Activated CD4-positive, alpha-beta memory T cell treated with anti-CD3 and anti-CD28 coated beads for 36 hours (primary cell): Measurements from ENCODE around the gene DCP1A. TPM values are rescaled to one million over a fixed set of nuclear protein-coding genes. Genes with fewer than 3 reads are reported as not detected.

Experiments used
- CTCF ChIA-PET: fragments of 350-600 bp; sonication (Branson Sonifier 250); formaldehyde crosslinking; loops from one replicate; lab custom pipeline; 2021; ENCODE audit warnings: antibody characterized with exemption, inconsistent platforms; lab: Charles Lee
- POLR2A ChIA-PET: fragments of 350-600 bp; sonication (Branson Sonifier 250); formaldehyde crosslinking; loops from one replicate; lab custom pipeline; 2021; ENCODE audit warnings: antibody characterized with exemption; lab: Charles Lee
- DNase-seq: peaks from one replicate; pipeline ENCODE4 v3.0.0-alpha.2; 2020
- H3K27ac Mint-ChIP-seq: one replicate; pipeline ENCODE4 v1.8.0; 2021; ENCODE audit warnings: mixed read lengths
- H3K27me3 Mint-ChIP-seq: one replicate; pipeline ENCODE4 v1.8.0; 2021; ENCODE audit warnings: mixed read lengths
- H3K36me3 Mint-ChIP-seq: one replicate; pipeline ENCODE4 v1.8.0; 2021; ENCODE audit warnings: mixed read lengths
- H3K4me1 Mint-ChIP-seq: one replicate; pipeline ENCODE4 v1.8.0; 2021; ENCODE audit warnings: low read depth, mixed read lengths
- H3K4me3 Mint-ChIP-seq: one replicate; pipeline ENCODE4 v1.8.0; 2021; ENCODE audit warnings: mild to moderate bottlenecking, mixed read lengths
- H3K9me3 Mint-ChIP-seq: one replicate; pipeline ENCODE4 v1.8.0; 2021; ENCODE audit warnings: mixed read lengths
- intact Hi-C: fragments of 100-400 bp; cut with micrococcal nuclease; formaldehyde crosslinking; loops from one replicate; pipeline ENCODE4 v1.15.1; 2023
- total RNA-seq, 2 experiments: library from RNA; stranded (reverse); gene quantifications; one replicate each; pipeline ENCODE4 v1.2.3, GENCODE V29; 2021

Gene DCP1A
- total RNA-seq, 2 experiments from 2014 or later = 32.0 to 32.7 TPM

GRCh38 chr3:53240989-53241972 is 106.1 kb downstream of the DCP1A start:
- Mint-ChIP-seq H3K27me3 (no peaks in the 10 kb centered on the region), H3K4me3 (no peak overlapping the region), H3K27ac (no peak overlapping the region), H3K4me1 (no peaks in the 10 kb centered on the region), H3K9me3 (no peaks in the 10 kb centered on the region), H3K36me3 (peaks cover 10% of the 10 kb centered on the region)
- ChIA-PET POLR2A (interaction anchor here (0.6 kb wide), 1 partner anchor 1741 kb away, joined by 3 read pairs; no protein-coding TSS in a partner anchor), CTCF (no interaction called here)
- intact Hi-C loops = no loop called here
- no peak for DNase-seq

- no peak for DNase-seq
- peaks cover 10% of the 10 kb centered on the region for H3K36me3 Mint-ChIP-seq
- no peak overlapping the region for H3K27ac Mint-ChIP-seq
- no peaks in the 10 kb centered on the region for H3K4me1 Mint-ChIP-seq
- ChIA-PET POLR2A (no interaction called here), CTCF (no interaction called here)
- no peaks in the 10 kb centered on the region for H3K27me3 Mint-ChIP-seq
- no peaks in the 10 kb centered on the region for H3K9me3 Mint-ChIP-seq
- intact Hi-C loops = no loop called here
- H3K4me3 Mint-ChIP-seq = no peak overlapping the region
These were observed 107.5 kb downstream of the DCP1A start for GRCh38 chr3:53239800-53240199.

GRCh38 chr3:53238886-53239285 is 108.5 kb downstream of the DCP1A start:
- H3K27ac Mint-ChIP-seq = no peak overlapping the region
- no peaks in the 10 kb centered on the region for H3K4me1 Mint-ChIP-seq
- ChIA-PET CTCF (no interaction called here), POLR2A (no interaction called here)
- H3K9me3 Mint-ChIP-seq = no peaks in the 10 kb centered on the region
- intact Hi-C loops = no loop called here
- DNase-seq = no peak
- no peak overlapping the region for H3K4me3 Mint-ChIP-seq
- H3K27me3 Mint-ChIP-seq = no peaks in the 10 kb centered on the region
- H3K36me3 Mint-ChIP-seq = peaks cover 10% of the 10 kb centered on the region

- no peak for DNase-seq
- Mint-ChIP-seq H3K4me3 (no peak overlapping the region), H3K9me3 (no peaks in the 10 kb centered on the region), H3K4me1 (no peaks in the 10 kb centered on the region), H3K27ac (no peak overlapping the region), H3K27me3 (no peaks in the 10 kb centered on the region), H3K36me3 (peaks cover 13% of the 10 kb centered on the region)
- intact Hi-C loops = no loop called here
- CTCF ChIA-PET = no interaction called here
- POLR2A ChIA-PET = no interaction called here
These were observed 109.1 kb downstream of the DCP1A start for GRCh38 chr3:53238051-53238850.

GRCh38 chr3:53236112-53236841 is 111.1 kb downstream of the DCP1A start:
- no peak for DNase-seq
- no peak overlapping the region for H3K4me3 Mint-ChIP-seq
- H3K36me3 Mint-ChIP-seq = peaks cover 16% of the 10 kb centered on the region
- no peaks in the 10 kb centered on the region for H3K27me3 Mint-ChIP-seq
- no peaks in the 10 kb centered on the region for H3K9me3 Mint-ChIP-seq
- H3K27ac Mint-ChIP-seq = peak overlapping the region; percentile 24
- POLR2A ChIA-PET = no interaction called here
- CTCF ChIA-PET = no interaction called here
- H3K4me1 Mint-ChIP-seq = no peaks in the 10 kb centered on the region
- intact Hi-C loops = no loop called here

- CTCF ChIA-PET = no interaction called here
- Mint-ChIP-seq H3K4me1 (no peaks in the 10 kb centered on the region), H3K27ac (peak overlapping the region; percentile 16), H3K36me3 (peaks cover 15% of the 10 kb centered on the region), H3K4me3 (no peak overlapping the region), H3K9me3 (no peaks in the 10 kb centered on the region), H3K27me3 (no peaks in the 10 kb centered on the region)
- intact Hi-C loops = no loop called here
- no peak for DNase-seq
- POLR2A ChIA-PET = no interaction called here
These were observed 111.8 kb downstream of the DCP1A start for GRCh38 chr3:53235545-53235944.

GRCh38 chr3:53234841-53235232 is 112.5 kb downstream of the DCP1A start:
- ChIA-PET POLR2A (no interaction called here), CTCF (interaction anchor here (1.0 to 2.7 kb wide), 2 partner anchors 11 to 14 kb away, joined by 3 to 13 read pairs; no protein-coding TSS in a partner anchor)
- Mint-ChIP-seq H3K9me3 (no peaks in the 10 kb centered on the region), H3K4me3 (no peak overlapping the region), H3K36me3 (peaks cover 16% of the 10 kb centered on the region), H3K27me3 (no peaks in the 10 kb centered on the region), H3K27ac (no peak overlapping the region), H3K4me1 (no peaks in the 10 kb centered on the region)
- DNase-seq = no peak
- intact Hi-C loops = no loop called here

- no peak for DNase-seq
- ChIA-PET POLR2A (no interaction called here), CTCF (interaction anchor here (1.0 to 2.7 kb wide), 2 partner anchors 10 to 14 kb away, joined by 3 to 13 read pairs; no protein-coding TSS in a partner anchor)
- Mint-ChIP-seq H3K4me1 (no peaks in the 10 kb centered on the region), H3K27me3 (no peaks in the 10 kb centered on the region), H3K9me3 (no peaks in the 10 kb centered on the region), H3K4me3 (no peak overlapping the region), H3K27ac (no peak overlapping the region), H3K36me3 (peaks cover 17% of the 10 kb centered on the region)
- intact Hi-C loops = no loop called here
These were observed 113.1 kb downstream of the DCP1A start for GRCh38 chr3:53234130-53234840.

Other genes with a start within 250 kb of the DCP1A start
- gene RFT1, start 217.1 kb downstream of the DCP1A start, total RNA-seq = 10 to 100 TPM; 35.0 to 38.2 TPM
- 10 to 100 TPM; 23.8 to 25.9 TPM for gene PRKCD, start 186.3 kb downstream of the DCP1A start, total RNA-seq
- gene TKT, start 91.5 kb downstream of the DCP1A start, total RNA-seq = 100 to 1,000 TPM; 252 to 254 TPM
- under 1 TPM; 0.24 to 0.53 TPM for gene CACNA1D, start 147.1 kb upstream of the DCP1A start, total RNA-seq